ENCODE measurements around the gene CDK8. TPM values are rescaled to one million over a fixed set of nuclear protein-coding genes. Genes with fewer than 3 reads are reported as not detected.

CDK8 gene
- total and polyA plus RNA-seq, 9 of the 15 experiments (the other 6 are each of a cell fraction or from before 2014, with no cell fraction given), result 11.3 to 33.7 (median 20.3) TPM

DNA sequence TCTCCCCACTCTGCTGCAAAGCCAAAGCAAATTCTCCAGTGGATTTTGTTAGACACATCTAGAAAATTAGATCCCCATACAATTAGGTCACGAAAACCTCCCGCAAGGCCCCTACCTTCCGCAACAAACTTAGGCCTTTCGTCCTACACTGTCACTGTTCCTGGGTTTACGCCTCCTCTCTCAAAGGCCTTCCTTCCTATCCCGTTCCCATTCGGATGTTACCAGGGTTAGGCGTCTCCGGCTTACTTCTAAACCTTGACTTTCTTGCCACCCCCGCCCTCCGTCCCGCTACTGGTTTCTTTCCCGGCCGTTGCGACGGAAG is 32.6 kb upstream of the CDK8 start:
- Histone ChIP-seq H3K4me1 (replicated peaks in 1 of 2; ENCODE audit: control insufficient read depth in 2 of 2, insufficient read depth in 2 of 2, low read length in 2 of 2) (peaks cover 4 to 14% of the 10 kb centered on the region in 2 experiments; a peak in 3 of 5 replicates), H3K4me3 (peak overlapping the region; percentile 73), H3K9me3 (replicated peaks; ENCODE audit: control insufficient read depth, insufficient read depth, low read depth, low read length) (no peaks in the 10 kb centered on the region), H3K27ac (ENCODE audit: extremely low read depth, low read depth, low read length) (peak overlapping the region; percentile 91), H3K79me2 (ENCODE audit: control insufficient read depth, insufficient read depth, low read length) (peaks cover 28% of the 10 kb centered on the region), H4K20me1 (replicated peaks; ENCODE audit: control insufficient read depth, insufficient read depth, low read length) (no peaks in the 10 kb centered on the region), H2AFZ (ENCODE audit: low read depth, low read length) (peak overlapping the region; percentile 82), H3K4me2 (ENCODE audit: insufficient read depth, low read length) (peak overlapping the region; percentile 91), H3K27me3 (ENCODE audit: control insufficient read depth in 2 of 2, insufficient read depth in 2 of 2, low read length in 2 of 2) (no peaks in the 10 kb centered on the region), H3K9me1 (ENCODE audit: control insufficient read depth, insufficient read depth, low read length) (no peaks in the 10 kb centered on the region), H3K9ac (ENCODE audit: insufficient read depth in 1 of 2, low read depth in 2 of 2, low read length in 2 of 2) (peak overlapping the region; percentile 90 to 96; a peak in 3 of 4 replicates), H3K36me3 (ENCODE audit: control insufficient read depth, insufficient read depth, low read length) (peaks cover 42% of the 10 kb centered on the region)
- in situ Hi-C loops (cut with MboI), result no loop called here
- 2% methylated on average over 14 of the region's 16 CpGs for WGBS (ENCODE audit: insufficient coverage, low coverage, missing lambda C conversion rate)
- POLR2A ChIA-PET, result interaction anchor here (0.6 to 1.5 kb wide), 6 partner anchors 8 to 156 kb away, joined by 3 to 5 read pairs (median 3); no protein-coding TSS in a partner anchor
- CTCF ChIA-PET (ENCODE audit: low intra/inter-chr PET ratio), result no interaction called here
- intact Hi-C loops (cut with micrococcal nuclease), result loop anchor here (2.0 kb wide), 2 partner anchors 25 to 33 kb away; partner anchors contain the start of gene CDK8
- peak; percentile 64 for ATAC-seq
- no peak for DNase-seq (ENCODE audit: extremely low read depth in 1 of 4, low spot score in 3 of 4)
- no TSS peak for BruUV-seq (replicated peaks)
- no peak for FAIRE-seq
- TF ChIP-seq TCF15 (CRISPR knock-in tag; IDR thresholded peaks at IDR 0.05) (no peak), FOXK1 (CRISPR knock-in tag; IDR thresholded peaks at IDR 0.05; ENCODE audit: borderline replicate concordance) (no peak), RBM22 (IDR thresholded peaks at IDR 0.05; ENCODE audit: low read depth, low read length, poor library complexity, severe bottlenecking) (no peak), TCF3 (CRISPR knock-in tag; IDR thresholded peaks at IDR 0.05) (no peak), ZNF655 (CRISPR knock-in tag; IDR thresholded peaks at IDR 0.05) (no peak), STAG1 (CRISPR knock-in tag; IDR thresholded peaks at IDR 0.05; ENCODE audit: borderline replicate concordance) (no peak), ZBTB8A (IDR thresholded peaks at IDR 0.05; ENCODE audit: partially characterized antibody) (no peak), HDAC1 (IDR thresholded peaks at IDR 0.05) (0 out of 4 replicates have a peak, but pooled peaks of 1 of the 2 experiments have one; percentile 29), ZSCAN32 (CRISPR knock-in tag; IDR thresholded peaks at IDR 0.05) (no peak), SIN3A (IDR thresholded peaks at IDR 0.05; ENCODE audit: borderline replicate concordance in 2 of 2, control insufficient read depth in 1 of 2, low read depth in 2 of 2, low read length in 2 of 2) (no peak), NELFE (IDR thresholded peaks at IDR 0.05; ENCODE audit: insufficient read depth, insufficient read length) (no peak), BCL6 (CRISPR knock-in tag; IDR thresholded peaks at IDR 0.05) (no peak)
- TF ChIP-seq, protein P1, sequence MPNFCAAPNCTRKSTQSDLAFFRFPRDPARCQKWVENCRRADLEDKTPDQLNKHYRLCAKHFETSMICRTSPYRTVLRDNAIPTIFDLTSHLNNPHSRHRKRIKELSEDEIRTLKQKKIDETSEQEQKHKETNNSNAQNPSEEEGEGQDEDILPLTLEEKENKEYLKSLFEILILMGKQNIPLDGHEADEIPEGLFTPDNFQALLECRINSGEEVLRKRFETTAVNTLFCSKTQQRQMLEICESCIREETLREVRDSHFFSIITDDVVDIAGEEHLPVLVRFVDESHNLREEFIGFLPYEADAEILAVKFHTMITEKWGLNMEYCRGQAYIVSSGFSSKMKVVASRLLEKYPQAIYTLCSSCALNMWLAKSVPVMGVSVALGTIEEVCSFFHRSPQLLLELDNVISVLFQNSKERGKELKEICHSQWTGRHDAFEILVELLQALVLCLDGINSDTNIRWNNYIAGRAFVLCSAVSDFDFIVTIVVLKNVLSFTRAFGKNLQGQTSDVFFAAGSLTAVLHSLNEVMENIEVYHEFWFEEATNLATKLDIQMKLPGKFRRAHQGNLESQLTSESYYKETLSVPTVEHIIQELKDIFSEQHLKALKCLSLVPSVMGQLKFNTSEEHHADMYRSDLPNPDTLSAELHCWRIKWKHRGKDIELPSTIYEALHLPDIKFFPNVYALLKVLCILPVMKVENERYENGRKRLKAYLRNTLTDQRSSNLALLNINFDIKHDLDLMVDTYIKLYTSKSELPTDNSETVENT (CRISPR knock-in tag; IDR thresholded peaks at IDR 0.05), result no peak
- TF ChIP-seq, protein P2, sequence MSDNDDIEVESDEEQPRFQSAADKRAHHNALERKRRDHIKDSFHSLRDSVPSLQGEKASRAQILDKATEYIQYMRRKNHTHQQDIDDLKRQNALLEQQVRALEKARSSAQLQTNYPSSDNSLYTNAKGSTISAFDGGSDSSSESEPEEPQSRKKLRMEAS (CRISPR knock-in tag; IDR thresholded peaks at IDR 0.05), result no peak
- TF ChIP-seq, protein P3, sequence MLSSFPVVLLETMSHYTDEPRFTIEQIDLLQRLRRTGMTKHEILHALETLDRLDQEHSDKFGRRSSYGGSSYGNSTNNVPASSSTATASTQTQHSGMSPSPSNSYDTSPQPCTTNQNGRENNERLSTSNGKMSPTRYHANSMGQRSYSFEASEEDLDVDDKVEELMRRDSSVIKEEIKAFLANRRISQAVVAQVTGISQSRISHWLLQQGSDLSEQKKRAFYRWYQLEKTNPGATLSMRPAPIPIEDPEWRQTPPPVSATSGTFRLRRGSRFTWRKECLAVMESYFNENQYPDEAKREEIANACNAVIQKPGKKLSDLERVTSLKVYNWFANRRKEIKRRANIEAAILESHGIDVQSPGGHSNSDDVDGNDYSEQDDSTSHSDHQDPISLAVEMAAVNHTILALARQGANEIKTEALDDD (IDR thresholded peaks at IDR 0.05), result peak; percentile 59; the same call in 1 of the 2 replicates
- TF ChIP-seq, protein P4, sequence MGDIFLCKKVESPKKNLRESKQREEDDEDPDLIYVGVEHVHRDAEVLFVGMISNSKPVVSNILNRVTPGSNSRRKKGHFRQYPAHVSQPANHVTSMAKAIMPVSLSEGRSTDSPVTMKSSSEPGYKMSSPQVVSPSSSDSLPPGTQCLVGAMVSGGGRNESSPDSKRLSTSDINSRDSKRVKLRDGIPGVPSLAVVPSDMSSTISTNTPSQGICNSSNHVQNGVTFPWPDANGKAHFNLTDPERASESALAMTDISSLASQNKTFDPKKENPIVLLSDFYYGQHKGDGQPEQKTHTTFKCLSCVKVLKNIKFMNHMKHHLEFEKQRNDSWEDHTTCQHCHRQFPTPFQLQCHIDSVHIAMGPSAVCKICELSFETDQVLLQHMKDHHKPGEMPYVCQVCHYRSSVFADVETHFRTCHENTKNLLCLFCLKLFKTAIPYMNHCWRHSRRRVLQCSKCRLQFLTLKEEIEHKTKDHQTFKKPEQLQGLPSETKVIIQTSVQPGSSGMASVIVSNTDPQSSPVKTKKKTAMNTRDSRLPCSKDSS (IDR thresholded peaks at IDR 0.05; ENCODE audit: low read depth, partially characterized antibody), result no peak

Data from K562 (cell line).